ENCODE measurements around the gene PACRG.

The PACRG gene

GRCh38 chr6:163243692-163244589 is 516.2 kb downstream of the PACRG start:
- DNase-seq (ENCODE audit: low read depth) = no peak

DNA sequence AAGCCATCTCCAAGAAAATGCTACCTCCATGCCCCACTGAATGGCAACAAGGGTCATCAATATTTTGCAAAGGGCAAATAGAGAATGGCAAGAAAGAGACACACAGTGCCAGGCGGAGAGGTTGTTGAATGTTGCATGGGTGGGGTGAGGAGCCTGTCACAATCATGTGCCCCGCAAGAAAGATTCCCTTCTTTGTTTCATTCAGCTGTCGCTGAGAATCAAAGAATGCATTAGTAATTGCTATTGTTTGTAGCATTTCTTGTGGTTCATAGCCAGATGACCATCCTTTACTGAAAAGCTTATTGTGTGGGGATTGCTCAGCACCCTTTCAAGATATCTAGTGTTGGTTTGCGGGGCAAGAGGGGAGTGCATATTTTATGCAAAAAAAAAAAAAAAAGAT is 520.3 kb downstream of the PACRG start:
- no peak for DNase-seq (ENCODE audit: low read depth)

DNA sequence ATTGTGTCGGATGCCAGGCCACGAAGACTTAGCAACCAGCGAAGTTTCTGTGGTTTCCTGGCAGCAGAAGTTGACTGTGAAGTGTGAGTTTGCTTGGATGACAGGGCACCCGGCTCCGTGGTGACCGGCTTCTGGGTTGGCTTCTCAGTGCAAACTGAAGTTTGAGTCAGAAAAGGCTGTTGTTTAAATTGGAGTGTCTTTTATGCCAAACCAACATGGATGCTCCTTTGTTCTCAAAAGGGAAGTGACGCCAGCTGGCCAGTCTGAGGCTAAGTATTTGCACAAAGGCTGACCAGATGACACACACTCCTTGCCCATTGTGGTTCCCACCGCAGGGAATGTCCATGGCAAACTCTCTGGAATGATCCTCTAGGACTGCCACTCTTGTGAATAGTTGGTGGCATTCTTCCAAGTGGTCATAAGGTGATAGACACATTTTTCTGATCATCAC is 521.9 kb downstream of the PACRG start:
- no peak for DNase-seq (ENCODE audit: low read depth)

DNA sequence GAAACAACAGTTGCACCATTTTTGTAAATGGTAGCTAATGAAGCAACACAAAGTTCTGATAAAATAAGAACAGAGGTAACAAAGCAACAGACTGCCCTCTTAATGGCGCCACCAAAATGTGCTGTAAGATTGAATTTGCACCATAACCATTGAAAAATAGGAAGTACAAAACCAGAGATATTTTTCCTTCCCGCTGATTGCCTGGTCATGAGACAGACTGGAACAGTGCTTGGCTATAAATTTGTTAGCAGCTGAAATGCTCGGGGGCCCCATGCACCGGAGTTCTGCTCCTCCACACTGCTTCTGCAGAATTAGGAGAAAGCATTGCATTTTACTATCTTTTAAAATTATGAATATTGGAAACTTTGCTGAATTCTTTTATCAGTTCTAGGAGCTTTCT is 522.3 kb downstream of the PACRG start:
- no peak for DNase-seq (ENCODE audit: low read depth)

DNA sequence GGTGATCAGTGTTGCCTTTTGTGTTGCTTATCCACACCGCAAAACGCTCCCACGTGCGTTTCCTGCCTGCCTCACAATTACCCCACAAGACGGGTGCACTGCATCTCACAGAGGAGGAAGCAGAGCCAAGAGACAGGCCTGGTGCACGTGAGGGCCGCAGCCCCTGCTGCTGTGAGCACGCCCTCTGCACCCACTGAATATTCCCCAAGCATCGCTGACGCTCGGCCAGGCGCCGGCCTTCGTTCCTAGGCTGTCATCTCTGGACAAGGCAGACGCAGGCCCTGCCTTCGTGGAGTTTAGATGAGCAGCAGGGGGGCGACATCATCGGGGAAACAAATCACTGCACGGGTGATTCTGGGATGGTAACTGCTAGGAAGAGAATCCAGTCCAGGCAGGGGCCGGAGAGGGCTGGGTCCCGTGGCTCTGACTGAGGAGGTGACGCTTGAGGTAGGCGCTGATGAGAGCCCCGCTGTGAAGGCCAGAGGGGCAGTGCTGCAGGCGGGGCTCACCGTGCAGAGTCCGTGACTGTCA is 524.4 kb downstream of the PACRG start:
- DNase-seq (ENCODE audit: low read depth) = no peak

DNA sequence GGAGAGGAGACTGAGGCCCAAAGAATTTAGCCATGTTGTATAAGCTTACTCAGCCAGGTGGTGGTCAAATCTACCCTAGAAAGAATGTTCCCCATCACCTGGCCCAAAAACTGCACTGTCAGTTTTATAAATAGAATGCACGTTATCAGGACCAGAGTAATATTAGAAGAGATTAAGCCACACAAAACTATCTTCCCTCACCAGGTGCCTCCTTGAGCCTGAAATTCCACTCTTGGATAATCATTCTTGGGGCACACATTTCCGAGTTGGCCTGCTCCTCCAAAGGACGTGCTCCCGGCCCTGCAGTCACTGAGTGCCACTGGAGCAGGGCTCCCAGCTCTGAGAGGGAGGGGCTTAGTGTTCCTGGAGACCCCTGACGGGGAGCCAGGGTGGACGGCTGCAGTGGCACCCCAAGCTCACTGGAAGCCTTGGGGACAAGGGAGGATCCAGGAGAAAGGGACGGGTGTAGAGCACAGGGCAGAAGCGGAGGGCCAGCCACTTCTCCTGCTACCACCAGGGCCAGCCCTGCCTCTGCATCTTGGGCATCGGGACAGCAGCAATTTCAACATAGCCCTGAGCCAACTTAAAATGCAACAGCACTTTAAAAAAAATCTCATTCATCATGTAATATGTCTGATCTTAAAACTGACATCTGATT is 525.9 kb downstream of the PACRG start:
- no peak for DNase-seq (ENCODE audit: low read depth)

DNA sequence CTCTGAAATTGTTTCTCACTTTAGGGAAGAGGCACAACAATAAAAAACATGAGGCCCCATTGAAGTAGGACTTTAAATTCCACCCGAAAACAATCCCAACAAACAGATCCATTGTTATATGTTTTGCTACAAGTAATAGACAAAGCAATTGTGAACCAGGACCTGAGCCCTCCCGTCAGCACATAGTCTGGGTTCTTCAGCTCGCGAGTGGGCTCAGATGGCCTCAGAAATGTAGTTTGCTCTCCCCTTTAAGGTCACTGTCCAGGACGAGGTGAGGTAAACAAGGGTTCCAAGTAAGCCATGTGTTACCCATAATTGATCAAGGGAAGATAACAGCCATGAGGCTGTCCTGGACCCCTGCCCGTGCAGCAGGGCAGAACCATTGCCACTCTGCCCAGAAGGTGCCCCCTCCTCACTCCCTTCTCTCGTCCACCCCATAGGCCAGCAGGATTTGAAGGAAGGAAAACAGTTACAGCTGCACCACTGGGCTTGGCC is 526.6 kb downstream of the PACRG start:
- no peak for DNase-seq (ENCODE audit: low read depth)

DNA sequence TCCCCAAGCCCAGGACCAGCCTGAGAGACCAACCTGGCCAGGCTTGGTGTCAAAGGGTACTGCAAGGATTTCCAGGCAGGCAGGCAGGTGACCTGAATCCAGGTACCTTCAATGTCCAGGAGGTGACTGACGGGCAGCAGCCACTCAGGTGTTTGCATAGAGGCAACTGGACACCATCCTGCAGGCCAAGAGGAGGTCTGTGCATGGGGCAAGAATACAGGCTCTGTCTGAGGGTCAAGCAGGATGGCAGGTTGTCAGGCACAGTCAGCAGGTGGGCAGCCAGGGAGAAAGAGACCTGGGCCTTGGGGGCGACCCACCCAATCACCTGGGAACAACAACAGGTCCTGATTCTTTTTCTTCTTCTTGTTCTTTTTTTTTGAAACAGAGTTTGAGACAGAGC is 527.5 kb downstream of the PACRG start:
- no peak for DNase-seq (ENCODE audit: low read depth)

DNA sequence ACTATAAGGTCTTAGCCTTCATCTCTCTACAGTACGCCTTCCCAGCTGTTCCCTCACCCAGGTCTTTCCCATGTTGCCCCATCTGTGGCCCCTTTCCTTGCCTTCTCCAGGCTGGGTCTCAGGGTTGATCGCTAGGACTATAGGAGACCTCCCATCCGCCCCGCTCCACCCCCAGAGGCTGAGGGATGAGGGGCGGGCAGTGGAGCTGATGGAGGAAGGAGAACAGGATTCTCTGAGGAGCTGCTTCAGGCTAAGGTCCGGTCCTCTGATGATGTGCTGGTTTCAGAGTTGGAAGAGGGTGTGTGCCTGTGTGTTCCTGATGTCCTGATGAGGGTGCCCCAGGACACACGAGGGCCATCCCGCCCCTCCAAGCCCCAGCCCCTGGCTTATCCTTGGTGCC is 531.9 kb downstream of the PACRG start:
- DNase-seq (ENCODE audit: low read depth) = no peak

DNA sequence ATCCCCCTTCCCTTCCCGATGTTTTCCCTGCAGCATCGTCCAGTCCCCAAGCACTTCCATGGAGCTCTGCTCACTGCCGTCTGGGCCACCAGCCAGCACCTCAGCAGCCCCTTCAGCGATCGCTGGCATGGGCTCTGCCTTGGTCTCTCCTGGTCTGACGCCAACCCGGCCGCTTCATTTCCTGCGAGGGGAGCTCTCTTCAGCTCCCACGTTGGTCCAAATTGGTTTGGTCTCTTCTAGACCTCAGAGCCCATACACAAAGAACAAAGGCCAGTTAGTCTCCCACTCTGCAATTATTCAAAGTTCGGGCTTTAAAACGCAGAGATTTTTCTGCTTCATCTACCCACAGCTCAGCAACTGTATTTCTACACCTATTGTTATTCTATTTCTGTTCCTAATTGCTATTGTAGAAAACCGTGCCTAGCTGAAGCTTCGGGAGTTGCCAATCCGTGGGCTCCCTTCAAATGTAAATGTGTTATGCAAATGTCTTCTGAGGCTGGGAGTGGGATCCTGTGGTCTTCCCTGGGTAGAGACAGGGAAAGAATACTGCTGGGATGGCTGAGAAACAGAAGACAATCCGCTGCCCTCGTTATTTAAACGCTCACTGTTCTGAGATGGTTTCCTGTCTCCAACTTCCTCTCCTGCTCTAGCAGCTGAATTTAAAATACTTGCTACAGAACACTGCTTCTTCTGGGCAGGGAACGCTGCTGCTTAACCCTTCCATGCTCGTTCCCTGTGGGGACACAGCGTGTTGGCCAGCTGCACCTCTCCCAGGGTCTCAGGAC is 532.5 kb downstream of the PACRG start:
- no peak for DNase-seq (ENCODE audit: low read depth)

GRCh38 chr6:163260911-163261310 is 533.1 kb downstream of the PACRG start:
- no peak for DNase-seq (ENCODE audit: low read depth)

- no peak for DNase-seq (ENCODE audit: low read depth)
These were observed 533.6 kb downstream of the PACRG start for GRCh38 chr6:163261361-163261760.

DNA sequence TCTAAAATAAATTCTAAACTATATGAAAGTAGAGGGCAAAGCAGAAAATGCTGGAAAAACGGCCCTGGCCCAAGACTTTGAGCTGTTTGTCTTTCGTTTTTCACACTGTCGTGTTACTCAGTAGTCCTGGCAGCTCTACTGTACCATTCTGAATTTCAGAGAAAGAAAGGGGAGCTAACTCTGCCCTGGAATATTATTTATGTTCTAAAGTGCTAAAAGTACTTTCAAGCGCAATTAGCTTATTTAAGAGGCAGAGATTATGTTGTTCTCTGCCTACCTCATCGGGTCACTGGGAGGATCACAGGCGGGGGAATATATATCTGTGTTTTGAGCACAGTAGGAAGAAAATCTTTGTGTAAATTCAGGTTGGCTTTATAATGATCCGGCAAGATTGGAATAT is 534.3 kb downstream of the PACRG start:
- no peak for DNase-seq (ENCODE audit: low read depth)

- no peak for DNase-seq (ENCODE audit: low read depth)
These were observed 535.4 kb downstream of the PACRG start for GRCh38 chr6:163263196-163263595.

DNA sequence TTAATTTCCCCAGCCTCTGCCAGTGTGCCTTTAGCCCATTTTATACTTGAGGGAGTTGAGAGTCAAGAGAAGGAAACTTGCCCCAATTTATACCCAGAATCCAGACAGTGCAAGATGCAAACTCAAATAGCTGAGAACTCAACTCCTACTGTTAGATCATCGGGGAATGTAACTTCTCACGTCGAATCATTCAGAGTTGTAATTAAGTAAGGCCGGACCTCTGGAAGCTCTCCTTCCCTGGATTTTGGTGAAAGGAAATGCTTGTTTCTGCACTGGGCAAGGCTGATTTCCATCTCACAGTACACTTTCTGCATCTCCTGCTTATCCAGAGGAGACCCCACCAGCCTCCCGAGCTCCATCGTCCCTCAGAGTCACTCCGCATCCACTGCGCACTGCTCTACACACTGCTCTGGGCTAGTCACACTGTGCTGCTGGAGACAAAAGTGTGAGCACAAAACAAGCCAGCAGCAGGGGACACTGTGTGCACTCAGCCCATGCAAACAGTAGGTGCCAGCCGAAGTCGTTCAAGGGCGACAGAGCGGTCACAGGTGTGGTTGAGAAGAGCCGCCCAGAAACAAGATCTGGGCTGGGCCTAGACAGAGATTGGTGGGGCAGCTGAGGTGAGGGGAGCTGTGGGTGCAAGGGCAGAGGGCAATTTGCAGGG is 536.4 kb downstream of the PACRG start:
- DNase-seq (ENCODE audit: low read depth) = no peak

GRCh38 chr6:163264662-163265035 is 536.9 kb downstream of the PACRG start:
- DNase-seq (ENCODE audit: low read depth) = no peak

- DNase-seq (ENCODE audit: low read depth) = no peak
These were observed 553.9 kb downstream of the PACRG start for GRCh38 chr6:163281634-163282033.

GRCh38 chr6:163282672-163283071 is 554.9 kb downstream of the PACRG start:
- DNase-seq (ENCODE audit: low read depth) = no peak

GRCh38 chr6:163284151-163284550 is 556.4 kb downstream of the PACRG start:
- DNase-seq (ENCODE audit: low read depth) = no peak

- DNase-seq (ENCODE audit: low read depth) = no peak
These were observed 557.9 kb downstream of the PACRG start for GRCh38 chr6:163285691-163286090.

DNA sequence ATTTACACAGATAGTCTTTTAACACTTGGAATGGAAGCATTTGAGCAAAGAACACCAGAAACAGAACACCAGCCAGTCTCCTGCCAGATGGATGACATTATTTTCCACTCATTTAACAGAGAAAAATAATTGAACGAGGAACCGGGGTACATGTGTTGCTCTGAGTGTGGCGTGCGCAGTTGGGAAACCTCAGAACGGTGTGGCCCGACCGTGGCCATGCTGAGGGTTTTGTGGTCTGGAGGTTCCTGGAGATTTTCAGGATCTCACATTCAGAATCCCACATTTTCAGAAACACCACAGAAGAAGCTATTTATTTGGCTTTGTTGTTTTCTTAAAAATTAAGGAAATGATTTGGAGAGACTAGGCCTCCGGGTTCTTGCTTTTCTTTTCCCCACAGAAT is 559.9 kb downstream of the PACRG start:
- no peak for DNase-seq (ENCODE audit: low read depth)

- no peak for DNase-seq (ENCODE audit: low read depth)
These were observed 560.3 kb downstream of the PACRG start for GRCh38 chr6:163288066-163288465.

Measured in HS-27A (cell line).